Right atrium auricular region (tissue), 2 donors: ENCODE data around the gene FAM149A. TPM values are rescaled to one million over a fixed set of nuclear protein-coding genes. Genes with fewer than 3 reads are reported as not detected.

Experiments
- DNase-seq: peaks from one replicate; pipeline ENCODE4 v3.0.0-alpha.2; 2019; ENCODE audit warnings: low spot score
- H3K27ac ChIP-seq, 2 donors: fragments of 200-600 bp; sonication (generic); 1 replicate in 1 of 2; 2 replicates in 1 of 2; pipeline ENCODE4 v1.5.1; 2016 to 2019
- H3K27me3 ChIP-seq, 2 donors: fragments of 200-600 bp; sonication (generic); one replicate each; pipeline versions ENCODE4 v1.5.1 to v1.6.0; 2017 to 2019
- H3K36me3 ChIP-seq: fragments of 200-600 bp; sonication (generic); one replicate; pipeline ENCODE4 v1.5.1; 2016
- H3K4me1 ChIP-seq, 2 donors: fragments of 200-600 bp; sonication (generic); one replicate each; pipeline versions ENCODE4 v1.5.1 to v1.6.0; 2017 to 2019
- H3K4me3 ChIP-seq, 2 donors: fragments of 200-600 bp; sonication (generic); 1 replicate in 1 of 2; 2 replicates in 1 of 2; pipeline ENCODE4 v1.5.1; 2017 to 2019; ENCODE audit warnings: mild to moderate bottlenecking in 1 of 2, moderate library complexity in 1 of 2
- H3K9me3 ChIP-seq, 2 donors: fragments of 200-600 bp; sonication (generic); one replicate each; pipeline ENCODE4 v1.5.1; 2019
- CTCF ChIP-seq, 2 donors: fragments of 200-600 bp; sonication (generic); IDR thresholded peaks; one replicate each; pipeline ENCODE4 v1.5.1; 2019; ENCODE audit warnings: antibody characterized with exemption in 2 of 2
- total RNA-seq, 2 donors: library from RNA; depleted of rRNA; stranded (reverse); fragments of >200 nt; gene quantifications; one replicate each; pipeline ENCODE4 v1.1.0, GENCODE V29; 2016

The FAM149A gene
- total RNA-seq: 1 to 10 TPM; 6.7 to 6.8 TPM

GRCh38 chr4:186104114-186104889 is at the start of gene FAM149A:
Gene FAM149A (plus strand): TSS chr4:186104704.
- Histone ChIP-seq H3K4me1 (peaks cover 0 to 10% of the 10 kb centered on the region in 2 donors), H3K4me3 (peak within 1 kb of the TSS; percentile 35 to 59), H3K27me3 (no peaks in the 10 kb centered on the region), H3K9me3 (no peaks in the 10 kb centered on the region), H3K36me3 (no peaks in the 10 kb centered on the region), H3K27ac (no peak within 1 kb of the TSS)
- TF ChIP-seq CTCF (IDR thresholded peaks at IDR 0.05): no peak
- no peak for DNase-seq

- no peak overlapping the region for H3K27ac ChIP-seq
- no peaks in the 10 kb centered on the region for H3K36me3 ChIP-seq
- no peaks in the 10 kb centered on the region for H3K9me3 ChIP-seq
- TF ChIP-seq CTCF (IDR thresholded peaks at IDR 0.05): no peak
- no peaks in the 10 kb centered on the region for H3K27me3 ChIP-seq
- H3K4me3 ChIP-seq: no peak overlapping the region
- no peak for DNase-seq
- H3K4me1 ChIP-seq: no peaks in the 10 kb centered on the region
These were observed 46.1 kb upstream of the FAM149A start for GRCh38 chr4:186058253-186058979.

- no peak for TF ChIP-seq CTCF (IDR thresholded peaks at IDR 0.05)
These were observed 45.6 kb upstream of the FAM149A start for GRCh38 chr4:186058980-186059316.

GRCh38 chr4:186061921-186062320 is 42.6 kb upstream of the FAM149A start:
- TF ChIP-seq CTCF (IDR thresholded peaks at IDR 0.05): no peak
- no peak overlapping the region for H3K4me3 ChIP-seq
- H3K36me3 ChIP-seq: no peaks in the 10 kb centered on the region
- no peaks in the 10 kb centered on the region for H3K9me3 ChIP-seq
- no peak overlapping the region for H3K27ac ChIP-seq
- H3K27me3 ChIP-seq: no peaks in the 10 kb centered on the region
- no peaks in the 10 kb centered on the region for H3K4me1 ChIP-seq
- DNase-seq: no peak

More at GRCh38 chr4:186058980-186059316, 45.6 kb upstream of the FAM149A start:
- Histone ChIP-seq H3K27me3 (no peaks in the 10 kb centered on the region), H3K27ac (no peak overlapping the region), H3K4me3 (no peak overlapping the region), H3K36me3 (no peaks in the 10 kb centered on the region), H3K4me1 (no peaks in the 10 kb centered on the region), H3K9me3 (no peaks in the 10 kb centered on the region)
- DNase-seq: no peak

GRCh38 chr4:186067757-186068385 is 36.6 kb upstream of the FAM149A start:
- DNase-seq: peak; percentile 78
- Histone ChIP-seq H3K27me3 (no peaks in the 10 kb centered on the region), H3K9me3 (no peaks in the 10 kb centered on the region), H3K27ac (peak overlapping the region; percentile 43 to 61), H3K4me3 (peak overlapping the region; percentile 49 to 55), H3K4me1 (peaks cover 0 to 10% of the 10 kb centered on the region in 2 donors), H3K36me3 (no peaks in the 10 kb centered on the region)
- peak in 1 of 2 donors; percentile 78 for TF ChIP-seq CTCF (IDR thresholded peaks at IDR 0.05)
